IPS-11a (cell line): ENCODE data around the gene NKTR.

Source experiments
- H3K4me3 ChIP-seq: one replicate; pipeline ENCODE4 v1.5.1; 2013; ENCODE audit warnings: low read depth, low read length, control low read depth

The NKTR gene

GRCh38 chr3:42647821-42648459 is 47.5 kb downstream of the NKTR start:
- H3K4me3 ChIP-seq, result no peak overlapping the region

GRCh38 chr3:42649006-42649405 is 48.5 kb downstream of the NKTR start:
- H3K4me3 ChIP-seq, result no peak overlapping the region

- no peak overlapping the region for H3K4me3 ChIP-seq
These were observed 49.3 kb downstream of the NKTR start for GRCh38 chr3:42649783-42650182.

GRCh38 chr3:42651248-42652091 is 51.0 kb downstream of the NKTR start:
- H3K4me3 ChIP-seq, result no peak overlapping the region

GRCh38 chr3:42652251-42652610 is 51.7 kb downstream of the NKTR start:
- H3K4me3 ChIP-seq, result no peak overlapping the region

- no peak overlapping the region for H3K4me3 ChIP-seq
These were observed 52.3 kb downstream of the NKTR start for GRCh38 chr3:42652611-42653302.

GRCh38 chr3:42653303-42653559 is 52.7 kb downstream of the NKTR start:
- peak overlapping the region; percentile 35 for H3K4me3 ChIP-seq

- peak within 1 kb of the TSS; percentile 47 for H3K4me3 ChIP-seq
These were observed 53.3 kb downstream of the NKTR start, which contains the start of gene ZBTB47 for GRCh38 chr3:42653560-42654330. TSS of gene ZBTB47 (plus strand) at chr3:42653697. CDS start at chr3:42658356, 4,659 bp downstream.

GRCh38 chr3:42654331-42655201 is 54.1 kb downstream of the NKTR start:
- peak overlapping the region; percentile 47 for H3K4me3 ChIP-seq

- peak overlapping the region; percentile 47 for H3K4me3 ChIP-seq
These were observed 54.9 kb downstream of the NKTR start for GRCh38 chr3:42655331-42655888.

- no peak overlapping the region for H3K4me3 ChIP-seq
These were observed 55.6 kb downstream of the NKTR start for GRCh38 chr3:42655980-42656679.

GRCh38 chr3:42656680-42657610 is 56.5 kb downstream of the NKTR start:
- H3K4me3 ChIP-seq, result no peak overlapping the region

GRCh38 chr3:42657675-42658074 is 57.2 kb downstream of the NKTR start:
- no peak overlapping the region for H3K4me3 ChIP-seq

- no peak overlapping the region for H3K4me3 ChIP-seq
These were observed 57.7 kb downstream of the NKTR start for GRCh38 chr3:42658091-42658770.

GRCh38 chr3:42658771-42659390 is 58.4 kb downstream of the NKTR start:
- H3K4me3 ChIP-seq, result no peak overlapping the region

- H3K4me3 ChIP-seq, result no peak overlapping the region
These were observed 59.1 kb downstream of the NKTR start for GRCh38 chr3:42659451-42660130.
